Right renal pelvis (tissue), 4 donors: ENCODE data around the gene CD2AP. TPM values are rescaled to one million over a fixed set of nuclear protein-coding genes. Genes with fewer than 3 reads are reported as not detected.
"Not testable (repeated sequence)": the region's sequence is repeated elsewhere in the genome, so short reads cannot be mapped to it uniquely, and the experiment has no call there.

Source experiments
- DNase-seq, 4 donors: peaks; one replicate each; pipeline ENCODE4 v3.0.0-alpha.2; 2013; ENCODE audit warnings: low read depth in 4 of 4, low spot score in 3 of 4, missing footprints in 1 of 4
- polyA plus RNA-seq, 4 donors: library from polyadenylated mRNA; unstranded; fragments of 120-200 nt; gene quantifications; one replicate each; pipeline ENCODE4 v1.2.1, GENCODE V29; 2013; ENCODE audit not compliant: insufficient read length in 4 of 4

CD2AP gene
- polyA plus RNA-seq, result 100 to 1,000 TPM in 1 of 4 donors, 10 to 100 TPM in 3; 75.4 to 101 (median 90.9) TPM

DNA sequence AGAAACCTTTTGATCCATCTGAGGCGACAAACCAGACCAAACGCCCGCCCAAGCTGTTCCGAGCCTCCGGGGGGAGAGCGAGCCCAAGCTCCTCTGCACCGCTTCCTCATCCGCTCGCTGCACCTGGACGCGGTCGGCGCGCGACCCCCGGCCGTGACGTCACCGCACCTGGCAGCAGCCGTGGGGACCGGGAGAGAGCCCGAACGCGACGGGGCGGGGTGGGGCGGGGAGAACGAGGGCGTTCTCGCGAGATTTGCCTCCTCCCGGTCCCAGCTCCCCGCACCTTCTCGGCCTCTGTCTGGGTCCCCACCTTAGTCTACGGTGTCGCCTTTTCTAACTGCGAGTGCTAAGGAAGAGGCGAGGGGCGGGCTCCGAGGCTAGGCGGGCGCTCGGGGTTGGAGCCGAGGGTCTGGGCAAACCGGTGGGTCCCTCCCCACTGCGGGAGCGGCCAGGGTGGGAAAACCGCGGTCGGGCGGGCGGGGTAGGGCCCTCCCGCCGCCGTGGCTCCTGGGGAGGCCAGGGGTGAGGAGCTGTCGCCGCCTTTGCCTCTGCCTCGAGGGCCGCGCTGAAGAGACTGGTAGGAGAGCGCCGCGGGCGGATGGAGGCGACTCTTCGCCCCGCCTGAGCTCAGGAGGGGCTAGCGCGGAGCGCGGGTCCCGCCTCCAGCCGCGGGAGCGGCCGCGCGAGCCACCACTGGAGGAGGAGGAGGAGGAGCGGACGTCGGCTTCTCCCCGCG lies at the start of gene CD2AP:
Gene CD2AP, plus strand, starts transcription at position 293 of the 736 bp plus-strand sequence. CDS start 456 bp downstream, outside the sequence.
- DNase-seq, result peak; percentile 82 to 83 (median 83)

GRCh38 chr6:47428288-47428687 lies 49.3 kb upstream of the CD2AP start:
- no peak for DNase-seq

DNA sequence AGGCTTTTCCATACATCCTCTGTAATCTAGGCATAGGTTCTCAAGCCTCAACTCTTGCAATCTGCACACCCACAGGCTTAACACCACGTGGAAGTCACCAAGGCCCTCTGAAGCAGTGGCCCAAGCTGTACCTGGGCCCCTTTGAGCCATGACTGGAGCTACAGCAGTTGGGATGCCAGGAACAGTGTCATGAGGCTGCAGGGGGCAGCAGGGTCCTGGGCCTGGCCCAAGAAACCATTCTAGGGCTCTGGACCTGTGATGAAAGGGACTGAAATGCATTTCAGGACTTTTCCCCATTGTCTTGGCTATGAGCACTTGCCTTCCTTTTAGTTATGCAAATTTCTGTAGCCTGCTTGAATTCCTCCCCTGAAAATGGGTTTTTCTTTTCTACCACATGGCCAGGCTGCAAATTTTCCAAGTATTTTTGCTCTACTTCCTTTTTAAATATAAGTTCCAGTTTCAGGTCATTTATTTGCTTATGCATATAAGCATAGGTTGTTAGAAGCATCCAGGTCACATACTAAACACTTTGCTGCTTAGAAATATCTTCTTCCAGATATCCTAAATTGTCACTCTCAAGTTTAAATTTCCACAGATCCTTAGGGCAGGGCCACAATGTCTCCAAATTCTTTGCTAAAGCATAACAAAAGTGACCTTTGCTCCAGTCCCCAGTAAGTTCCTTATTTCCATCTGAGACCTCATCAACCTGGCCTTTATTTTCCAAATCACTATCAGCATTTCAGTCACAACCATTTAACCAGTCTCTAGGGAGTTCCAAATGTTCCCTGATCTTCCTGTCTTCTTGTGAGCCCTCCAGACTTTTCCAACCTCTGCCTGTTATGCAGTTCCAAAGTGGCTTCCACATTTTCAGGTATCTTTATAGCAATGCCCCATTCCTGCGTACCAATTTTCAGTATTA lies 48.6 kb upstream of the CD2AP start:
- no peak for DNase-seq

- no peak for DNase-seq
Measured at GRCh38 chr6:47434372-47435253, 43.0 kb upstream of the CD2AP start.

DNA sequence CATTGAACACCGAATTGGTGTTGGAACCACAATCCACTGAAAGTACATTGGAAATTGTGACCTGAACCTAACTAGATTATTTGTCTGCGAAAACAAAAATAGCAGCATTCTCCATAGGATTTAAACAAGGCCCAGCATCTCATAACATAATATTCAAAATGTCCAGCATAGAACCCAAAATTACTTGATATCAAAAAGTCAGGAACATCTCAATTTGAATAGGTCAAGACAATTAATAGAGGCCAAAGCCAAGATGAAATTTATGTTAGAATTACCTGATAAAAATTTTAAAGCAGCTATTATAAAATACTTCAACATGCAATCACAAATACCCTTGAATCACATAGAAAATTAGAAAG lies 42.4 kb upstream of the CD2AP start:
- DNase-seq, result no peak

DNA sequence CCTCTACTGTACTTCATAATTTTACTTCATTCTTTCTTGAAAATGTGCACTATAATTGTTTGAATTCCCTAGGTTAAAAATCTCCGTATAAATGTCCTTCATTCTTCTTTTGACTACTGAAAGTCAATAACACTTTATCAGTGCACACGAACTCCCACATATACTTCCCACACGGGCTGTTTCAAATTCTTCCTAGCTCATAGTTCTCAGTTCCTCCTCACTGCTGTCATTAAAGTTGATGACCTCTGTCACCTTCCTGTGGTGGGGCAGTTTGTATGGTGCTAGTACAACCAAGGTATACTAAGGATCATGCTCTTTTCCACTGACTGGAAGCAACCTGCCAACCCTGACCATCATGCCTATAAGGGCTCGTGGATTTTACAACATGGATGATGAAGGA lies 40.0 kb upstream of the CD2AP start:
- DNase-seq, result no peak

GRCh38 chr6:47438481-47439347 lies 38.9 kb upstream of the CD2AP start:
- DNase-seq, result no peak

- DNase-seq, result no peak
Measured at GRCh38 chr6:47439348-47439668, 38.3 kb upstream of the CD2AP start.

DNA sequence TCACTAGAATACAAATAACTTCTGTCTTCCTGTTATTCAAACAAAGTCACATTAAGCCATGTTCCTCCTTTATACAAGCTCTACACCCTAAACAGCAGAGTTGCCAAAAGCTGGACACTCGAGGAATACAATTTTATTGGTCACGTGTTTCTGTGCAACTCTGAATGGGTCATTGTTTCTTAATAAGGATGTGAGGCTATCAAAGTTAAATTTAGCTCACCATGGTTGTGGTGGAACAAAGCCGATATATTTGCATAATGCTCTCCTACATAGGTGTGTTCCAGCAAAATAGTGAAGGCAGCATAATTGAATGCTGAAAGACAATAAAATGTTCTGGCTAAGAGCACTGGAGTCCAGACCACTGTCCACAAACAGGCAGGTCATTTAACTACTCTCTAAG lies 36.9 kb upstream of the CD2AP start:
- no peak for DNase-seq

GRCh38 chr6:47444964-47445363 lies 32.6 kb upstream of the CD2AP start:
- DNase-seq, result not testable (repeated sequence)

DNA sequence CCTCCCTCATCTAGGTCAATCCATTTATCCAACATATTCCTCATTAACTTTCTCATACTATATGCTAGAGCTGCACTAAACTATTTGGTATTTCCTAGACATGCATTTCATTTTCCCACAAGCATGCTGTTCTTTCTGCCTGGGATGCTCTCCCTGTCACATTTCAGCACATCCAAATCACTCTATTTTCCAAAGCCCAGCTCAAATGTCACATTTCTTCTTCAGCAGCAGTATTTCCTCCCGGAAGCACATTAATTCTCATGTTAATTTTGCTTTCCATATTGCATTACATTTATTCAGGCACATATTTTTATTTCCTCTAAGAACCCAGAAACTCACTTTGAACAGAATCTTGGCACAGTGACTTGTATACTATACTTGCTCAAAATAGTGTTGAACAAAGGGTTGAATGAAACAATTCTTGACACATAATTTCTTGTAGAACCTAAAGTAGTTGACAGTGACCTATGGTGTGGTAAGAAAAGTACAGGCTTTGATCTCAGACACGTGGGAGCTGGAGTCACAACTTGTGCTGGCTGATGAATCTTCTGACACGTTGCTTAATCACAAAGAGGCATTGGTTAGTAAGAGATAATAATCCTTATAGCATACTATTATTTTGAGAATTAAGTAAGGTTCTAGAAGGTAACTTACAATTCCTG lies 30.8 kb upstream of the CD2AP start:
- no peak for DNase-seq

DNA sequence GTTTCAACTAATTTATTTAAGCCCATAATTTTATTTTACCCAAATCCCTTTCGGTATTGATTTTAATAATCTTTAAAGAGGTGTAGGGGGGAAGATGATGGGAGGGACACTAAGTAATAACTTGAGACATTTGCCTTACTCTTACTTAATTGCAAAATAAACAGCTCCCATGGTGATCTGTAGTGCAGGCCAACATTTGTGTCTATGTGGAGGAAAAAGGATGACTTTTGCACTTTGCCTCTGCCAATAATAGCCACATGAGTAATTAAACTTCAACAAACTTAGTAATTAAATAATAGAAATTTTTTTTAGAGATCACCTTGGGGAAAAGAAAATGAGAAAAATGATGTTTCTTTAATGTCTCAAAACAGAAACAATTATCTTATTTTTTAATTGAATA lies 29.9 kb upstream of the CD2AP start:
- no peak for DNase-seq

GRCh38 chr6:47451162-47451561 lies 26.4 kb upstream of the CD2AP start:
- DNase-seq, result no peak

DNA sequence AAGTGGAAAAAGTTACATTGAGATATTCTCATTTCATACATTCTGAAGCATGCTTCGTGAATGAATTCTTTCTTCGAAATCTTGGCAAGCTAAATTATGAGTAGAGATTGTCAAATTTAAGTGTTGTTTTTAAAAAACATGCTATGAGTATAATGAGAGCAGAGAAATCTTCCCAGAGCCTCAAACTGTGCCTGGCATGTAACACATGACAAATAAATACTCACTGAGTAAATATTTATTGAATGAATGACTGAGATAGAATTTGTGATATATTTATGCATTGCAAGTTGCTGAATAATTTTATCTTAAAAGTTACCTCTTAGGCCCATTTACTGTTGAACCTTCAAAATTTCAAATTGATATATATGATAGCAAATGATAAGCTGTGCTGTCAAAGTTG lies 24.7 kb upstream of the CD2AP start:
- no peak for DNase-seq

DNA sequence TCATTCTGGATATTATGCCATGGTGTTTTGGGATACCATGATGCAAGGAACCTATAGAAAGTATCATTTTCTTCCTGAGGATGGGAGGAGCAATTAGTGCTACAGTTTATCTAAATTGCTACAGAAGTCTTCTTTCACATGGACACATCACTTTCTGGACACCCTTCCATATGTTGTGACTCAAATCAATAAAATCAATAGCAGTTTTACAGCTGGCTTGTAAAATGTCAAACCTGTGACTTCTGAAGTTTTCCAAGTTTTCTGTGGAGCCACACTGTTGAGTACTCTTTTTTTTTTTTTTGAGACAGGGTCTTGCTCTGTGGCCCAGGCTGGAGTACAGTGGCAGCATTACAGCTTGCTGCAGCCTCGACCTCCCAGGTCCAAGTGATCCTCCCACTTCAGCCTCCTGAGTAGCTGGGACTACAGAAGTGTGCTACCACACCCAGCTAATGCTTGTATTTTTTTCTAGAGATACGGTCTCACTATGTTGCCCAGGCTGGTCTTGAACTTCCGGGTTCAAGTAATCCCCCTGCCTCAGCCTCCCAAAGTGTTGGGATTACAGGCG lies 24.1 kb upstream of the CD2AP start:
- no peak for DNase-seq

- DNase-seq, result no peak
Measured at GRCh38 chr6:47454713-47455396, 22.7 kb upstream of the CD2AP start.

- DNase-seq, result no peak
Measured at GRCh38 chr6:47455533-47456209, 21.9 kb upstream of the CD2AP start.

DNA sequence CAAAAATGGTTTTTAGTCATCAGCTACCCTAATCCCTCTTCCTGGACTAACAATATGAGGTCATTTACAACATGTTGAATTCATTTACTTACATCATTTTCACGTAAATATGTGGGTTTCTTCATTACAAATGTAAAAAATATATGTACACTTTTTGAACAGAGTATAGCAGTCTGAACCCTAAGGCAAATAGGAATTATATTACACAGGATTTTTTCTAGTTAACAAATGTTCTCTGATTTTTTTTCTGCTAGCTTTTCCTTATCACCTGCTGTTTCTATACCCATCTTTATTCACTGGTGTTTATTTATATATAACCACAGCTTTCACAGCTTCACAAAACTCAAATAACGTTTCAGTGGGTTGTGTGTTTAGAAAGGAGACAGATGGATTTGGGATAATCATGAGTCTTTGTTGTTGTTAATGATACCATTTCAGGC lies 21.0 kb upstream of the CD2AP start:
- no peak for DNase-seq
